ENCODE data around the gene KERA.

DNA sequence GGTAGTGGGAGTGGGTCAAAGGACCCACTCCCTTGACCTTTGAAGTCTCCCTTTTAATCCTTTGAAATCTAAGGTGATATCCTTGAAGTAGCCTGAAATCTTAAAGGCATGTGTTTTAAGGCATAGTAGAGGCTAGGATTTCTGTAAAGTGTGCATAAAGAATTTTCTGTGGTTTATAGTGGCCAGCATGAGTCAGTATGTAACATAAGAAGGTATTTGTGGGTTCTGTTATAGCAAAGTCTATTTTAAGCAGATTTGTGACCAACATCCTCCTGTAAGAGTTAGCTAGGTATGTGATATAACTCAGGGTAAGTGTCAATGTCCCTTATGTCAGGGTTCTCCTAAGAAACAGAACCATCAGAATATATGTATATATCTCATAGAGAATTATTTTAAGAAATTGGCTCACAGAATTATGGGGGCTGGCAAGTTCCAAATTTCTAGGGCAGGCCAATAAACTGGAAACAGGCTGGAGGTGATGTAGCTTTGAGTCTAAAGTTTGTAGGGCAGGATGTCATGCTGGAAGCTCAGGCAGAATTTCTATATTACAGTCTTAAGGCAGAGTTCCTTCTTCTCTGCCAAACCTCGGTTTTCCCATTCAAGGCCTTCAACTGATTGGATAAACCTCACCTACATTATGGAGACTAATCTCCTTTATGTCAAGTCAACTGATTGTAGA, 34.4 kb downstream of the KERA start:
- TF ChIP-seq, protein P1, sequence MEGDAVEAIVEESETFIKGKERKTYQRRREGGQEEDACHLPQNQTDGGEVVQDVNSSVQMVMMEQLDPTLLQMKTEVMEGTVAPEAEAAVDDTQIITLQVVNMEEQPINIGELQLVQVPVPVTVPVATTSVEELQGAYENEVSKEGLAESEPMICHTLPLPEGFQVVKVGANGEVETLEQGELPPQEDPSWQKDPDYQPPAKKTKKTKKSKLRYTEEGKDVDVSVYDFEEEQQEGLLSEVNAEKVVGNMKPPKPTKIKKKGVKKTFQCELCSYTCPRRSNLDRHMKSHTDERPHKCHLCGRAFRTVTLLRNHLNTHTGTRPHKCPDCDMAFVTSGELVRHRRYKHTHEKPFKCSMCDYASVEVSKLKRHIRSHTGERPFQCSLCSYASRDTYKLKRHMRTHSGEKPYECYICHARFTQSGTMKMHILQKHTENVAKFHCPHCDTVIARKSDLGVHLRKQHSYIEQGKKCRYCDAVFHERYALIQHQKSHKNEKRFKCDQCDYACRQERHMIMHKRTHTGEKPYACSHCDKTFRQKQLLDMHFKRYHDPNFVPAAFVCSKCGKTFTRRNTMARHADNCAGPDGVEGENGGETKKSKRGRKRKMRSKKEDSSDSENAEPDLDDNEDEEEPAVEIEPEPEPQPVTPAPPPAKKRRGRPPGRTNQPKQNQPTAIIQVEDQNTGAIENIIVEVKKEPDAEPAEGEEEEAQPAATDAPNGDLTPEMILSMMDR (optimal IDR thresholded peaks at IDR 0.05 in 1 of 3, IDR thresholded peaks at IDR 0.05 in 1 of 3, conservative IDR thresholded peaks at IDR 0.05 in 1 of 3; ENCODE audit: extremely low read depth in 1 of 3, insufficient read depth in 2 of 3, low read length in 3 of 3): no peak
- TF ChIP-seq EZH2 (IDR thresholded peaks at IDR 0.05; ENCODE audit: low read length): no peak
